22Rv1 (cell line): ENCODE results near the gene USH2A.

Experiments
- ZFX ChIP-seq: fragments of 450-650 bp; IDR thresholded peaks from 2 replicates; pipeline ENCODE4 v1.6.1; 2017; ENCODE audit warnings: antibody characterized with exemption, borderline replicate concordance
- TF ChIP-seq, protein P1 (sequence below): fragments of 450-650 bp; IDR thresholded peaks from 2 replicates; pipeline ENCODE4 v1.5.1; 2017; ENCODE audit warnings: mild to moderate bottlenecking

DNA sequence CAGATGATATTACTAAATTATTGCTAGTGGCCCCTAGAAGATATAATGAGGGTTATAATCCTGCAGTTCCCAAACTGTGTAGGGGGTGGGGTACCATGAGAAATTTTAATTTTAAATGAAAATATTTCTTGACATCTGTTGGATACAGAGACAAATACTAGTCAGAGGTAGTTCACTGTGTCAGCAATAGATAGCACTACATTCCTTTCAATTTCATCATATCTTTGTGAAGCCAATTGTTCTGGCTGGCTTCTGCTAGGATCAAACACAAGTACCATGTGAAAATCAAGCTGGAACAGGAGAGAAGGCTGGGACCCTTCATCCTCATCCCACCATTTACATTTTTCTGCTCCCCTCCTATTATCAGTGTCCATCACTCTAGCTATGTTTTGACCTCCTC is 208.1 kb downstream of the USH2A start:
- TF ChIP-seq, protein P1, sequence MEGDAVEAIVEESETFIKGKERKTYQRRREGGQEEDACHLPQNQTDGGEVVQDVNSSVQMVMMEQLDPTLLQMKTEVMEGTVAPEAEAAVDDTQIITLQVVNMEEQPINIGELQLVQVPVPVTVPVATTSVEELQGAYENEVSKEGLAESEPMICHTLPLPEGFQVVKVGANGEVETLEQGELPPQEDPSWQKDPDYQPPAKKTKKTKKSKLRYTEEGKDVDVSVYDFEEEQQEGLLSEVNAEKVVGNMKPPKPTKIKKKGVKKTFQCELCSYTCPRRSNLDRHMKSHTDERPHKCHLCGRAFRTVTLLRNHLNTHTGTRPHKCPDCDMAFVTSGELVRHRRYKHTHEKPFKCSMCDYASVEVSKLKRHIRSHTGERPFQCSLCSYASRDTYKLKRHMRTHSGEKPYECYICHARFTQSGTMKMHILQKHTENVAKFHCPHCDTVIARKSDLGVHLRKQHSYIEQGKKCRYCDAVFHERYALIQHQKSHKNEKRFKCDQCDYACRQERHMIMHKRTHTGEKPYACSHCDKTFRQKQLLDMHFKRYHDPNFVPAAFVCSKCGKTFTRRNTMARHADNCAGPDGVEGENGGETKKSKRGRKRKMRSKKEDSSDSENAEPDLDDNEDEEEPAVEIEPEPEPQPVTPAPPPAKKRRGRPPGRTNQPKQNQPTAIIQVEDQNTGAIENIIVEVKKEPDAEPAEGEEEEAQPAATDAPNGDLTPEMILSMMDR: no peak
- TF ChIP-seq ZFX: no peak
